Fibroblast of pulmonary artery (primary cell): ENCODE measurements around the gene ZNF835.
A peak's percentile ranks its signal among the peaks of the same experiment; 100 is the strongest.

ENCODE experiments used
- DNase-seq: peaks from one replicate; pipeline ENCODE4 v3.0.0-alpha.2; 2010; ENCODE audit warnings: low read depth
- H3K4me3 ChIP-seq: replicated peaks from 2 replicates; pipeline ENCODE4 v1.5.1; 2011; ENCODE audit warnings: low read depth, mild to moderate bottlenecking, control low read depth, low read length, moderate library complexity
- CTCF ChIP-seq: IDR thresholded peaks from 2 replicates; pipeline ENCODE4 v1.5.1; 2011; ENCODE audit warnings: mild to moderate bottlenecking, control low read depth, low read length, inconsistent platforms; ENCODE audit errors: missing control alignments

The ZNF835 gene

GRCh38 chr19:56642711-56643459, 28.7 kb downstream of the ZNF835 start, which contains the start of gene SMIM17:
Gene SMIM17, plus strand, starts transcription at chr19:56643159. Its CDS starts 2,509 bp downstream, at chr19:56645668.
- TF ChIP-seq CTCF: no peak
- no peak for DNase-seq
- no peak within 1 kb of the TSS for H3K4me3 ChIP-seq

GRCh38 chr19:56639217-56639616, 32.3 kb downstream of the ZNF835 start:
- H3K4me3 ChIP-seq: no peak overlapping the region
- peak; percentile 22 for DNase-seq
- TF ChIP-seq CTCF: no peak

GRCh38 chr19:56637976-56638555, 33.5 kb downstream of the ZNF835 start:
- no peak overlapping the region for H3K4me3 ChIP-seq
- DNase-seq: peak; percentile 80
- TF ChIP-seq CTCF: no peak

- no peak for TF ChIP-seq CTCF
- no peak for DNase-seq
- no peak overlapping the region for H3K4me3 ChIP-seq
Observed at GRCh38 chr19:56633021-56633420, 38.5 kb downstream of the ZNF835 start.

GRCh38 chr19:56625708-56626107, 45.8 kb downstream of the ZNF835 start:
- H3K4me3 ChIP-seq: no peak overlapping the region
- DNase-seq: no peak
- TF ChIP-seq CTCF: no peak

- no peak for DNase-seq
- no peak for TF ChIP-seq CTCF
- H3K4me3 ChIP-seq: no peak overlapping the region
Observed at GRCh38 chr19:56623006-56623405, 48.6 kb downstream of the ZNF835 start.
